OCI-LY3 (cell line): ENCODE results near the gene CELF2.

Experiments used
- H2AFZ ChIP-seq: fragments of 200-600, 300-600 bp; shearing (Covaris generic); 2 replicates; pipeline ENCODE4 v1.6.0; 2014; ENCODE audit warnings: antibody characterized with exemption, low read depth, low read length
- H3K27ac ChIP-seq: fragments of 200-600, 300-600 bp; sonication (generic); 2 replicates; pipeline ENCODE4 v1.5.1; 2014; ENCODE audit warnings: mild to moderate bottlenecking, low read length, moderate library complexity, mixed read lengths
- H3K27me3 ChIP-seq: fragments of 200-600, 300-600 bp; sonication (generic); 2 replicates; pipeline ENCODE4 v1.6.1; 2014; ENCODE audit warnings: low read depth, low read length, mixed read lengths
- H3K36me3 ChIP-seq: fragments of 200-600, 300-600 bp; sonication (generic); replicated peaks from 2 replicates; pipeline ENCODE3; 2014; ENCODE audit warnings: low read depth, low read length, mixed read lengths
- H3K4me1 ChIP-seq: fragments of 300-600, 200-600 bp; sonication (generic); 2 replicates; pipeline ENCODE4 v1.6.1; 2014; ENCODE audit warnings: low read length, mixed read lengths
- H3K4me2 ChIP-seq: fragments of 200-600, 300-600 bp; sonication (generic); 2 replicates; pipeline ENCODE4 v1.6.1; 2014; ENCODE audit warnings: low read length, mixed read lengths
- H3K4me3 ChIP-seq: fragments of 300-600, 200-600 bp; sonication (generic); 2 replicates; pipeline ENCODE4 v1.5.1; 2014; ENCODE audit warnings: antibody characterized with exemption, mild to moderate bottlenecking, low read length, moderate library complexity
- H3K79me2 ChIP-seq: fragments of 300-600, 200-600 bp; shearing (Covaris generic); 2 replicates; pipeline ENCODE4 v1.6.1; 2014; ENCODE audit warnings: mild to moderate bottlenecking, low read length, mixed read lengths
- H3K9ac ChIP-seq: fragments of 300-600, 200-600 bp; shearing (Covaris generic); 2 replicates; pipeline ENCODE4 v1.6.0; 2014; ENCODE audit warnings: mild to moderate bottlenecking, low read length, moderate library complexity
- H3K9me3 ChIP-seq: fragments of 200-600, 300-600 bp; shearing (Covaris generic); 2 replicates; pipeline ENCODE4 v1.6.1; 2014; ENCODE audit warnings: low read length, mixed read lengths; ENCODE audit not compliant: insufficient read depth
- H4K20me1 ChIP-seq: fragments of 200-600, 300-600 bp; sonication (generic); 2 replicates; pipeline ENCODE4 v1.6.1; 2016; ENCODE audit warnings: low read length, mixed read lengths; ENCODE audit not compliant: insufficient read depth
- CTCF ChIP-seq: fragments of 200-600, 300-600 bp; sonication (generic); IDR thresholded peaks from 2 replicates; pipeline ENCODE4 v1.5.1; 2014; ENCODE audit warnings: antibody characterized with exemption, low read length, low read depth
- EZH2phosphoT487 ChIP-seq: fragments of 200-600 bp; shearing (Covaris generic); IDR thresholded peaks from 2 replicates; pipeline ENCODE4 v1.6.1; 2018; ENCODE audit warnings: antibody characterized with exemption, mixed run types, low read depth

CELF2 gene

DNA sequence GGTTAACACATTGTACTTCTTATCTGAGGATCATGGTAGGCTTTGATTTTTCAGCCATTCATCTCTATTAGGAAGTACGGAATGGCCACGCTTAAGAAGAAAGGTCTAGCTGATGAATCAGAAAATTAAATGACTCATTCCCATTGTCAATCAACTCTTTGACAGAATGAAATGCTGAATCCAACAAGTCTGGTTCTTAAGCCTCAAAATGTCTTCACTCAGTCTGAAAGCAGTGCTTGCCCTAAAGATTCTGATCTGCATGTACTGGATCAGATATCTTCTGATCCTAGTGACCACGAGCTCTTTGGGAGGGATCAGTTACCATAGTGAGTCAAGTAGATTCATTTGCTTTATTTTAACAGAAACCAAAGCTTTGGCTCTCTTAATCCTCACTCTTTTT, 5.7 kb upstream of the CELF2 start:
- Histone ChIP-seq H4K20me1 (no peaks in the 10 kb centered on the region), H3K36me3 (no peaks in the 10 kb centered on the region), H3K4me2 (no peak overlapping the region), H3K9me3 (no peaks in the 10 kb centered on the region), H3K4me1 (no peaks in the 10 kb centered on the region), H3K27me3 (no peaks in the 10 kb centered on the region), H3K79me2 (no peaks in the 10 kb centered on the region), H3K9ac (no peak overlapping the region), H2AFZ (no peak overlapping the region), H3K4me3 (no peak overlapping the region), H3K27ac (no peak overlapping the region)
- TF ChIP-seq EZH2phosphoT487 (no peak), CTCF (no peak)

DNA sequence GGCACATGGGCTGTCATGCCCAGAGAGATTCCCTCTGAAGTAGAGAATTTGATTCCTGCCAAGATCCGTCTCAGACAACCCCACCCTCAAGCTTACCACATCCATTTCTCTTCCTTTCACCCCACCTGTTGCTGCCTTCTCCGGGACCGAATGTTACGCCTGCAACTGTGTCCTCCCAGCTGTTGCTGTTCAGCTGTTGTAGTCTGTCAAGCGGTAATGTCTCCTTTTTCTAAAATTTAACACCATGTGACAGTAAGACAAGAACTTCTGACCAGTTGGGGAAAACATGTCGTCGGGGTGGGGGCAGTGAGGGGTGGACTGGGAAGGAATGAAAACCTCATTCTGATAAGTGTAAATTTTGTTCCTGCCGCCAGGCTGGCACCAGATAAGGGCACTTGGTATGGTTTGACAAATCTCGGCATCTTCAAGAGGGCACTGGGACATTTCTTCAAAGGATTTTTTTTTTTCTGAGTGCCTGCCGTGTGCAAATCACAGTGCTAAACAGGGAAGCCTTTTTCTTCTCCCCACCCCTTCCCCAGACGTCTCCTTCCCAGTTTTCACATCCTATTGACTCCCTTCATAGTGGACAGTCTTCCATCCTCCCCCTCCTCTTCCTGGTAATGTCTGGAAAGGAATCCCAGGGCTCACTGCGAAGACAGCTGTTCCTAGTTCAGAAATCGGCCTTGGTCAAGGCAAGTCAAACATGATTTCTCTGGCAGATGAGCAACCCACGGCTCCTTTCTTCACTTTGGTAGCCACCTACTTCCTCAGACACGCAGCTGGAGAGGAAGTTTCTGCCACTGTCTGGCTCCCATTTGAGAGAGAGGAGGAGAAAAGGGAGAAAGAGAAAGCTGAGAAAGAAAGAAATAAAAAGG, 5.0 kb upstream of the CELF2 start:
- Histone ChIP-seq H3K4me2 (no peak overlapping the region), H3K36me3 (no peaks in the 10 kb centered on the region), H3K27ac (no peak overlapping the region), H3K4me1 (no peaks in the 10 kb centered on the region), H2AFZ (no peak overlapping the region), H3K4me3 (no peak overlapping the region), H4K20me1 (no peaks in the 10 kb centered on the region), H3K79me2 (no peaks in the 10 kb centered on the region), H3K9me3 (no peaks in the 10 kb centered on the region), H3K9ac (no peak overlapping the region), H3K27me3 (no peaks in the 10 kb centered on the region)
- no peak for TF ChIP-seq EZH2phosphoT487
- TF ChIP-seq CTCF: no peak

GRCh38 chr10:11013836-11014235, 3.8 kb upstream of the CELF2 start:
- Histone ChIP-seq H3K9me3 (no peaks in the 10 kb centered on the region), H3K9ac (no peak overlapping the region), H3K27ac (no peak overlapping the region), H3K4me2 (no peak overlapping the region), H3K36me3 (no peaks in the 10 kb centered on the region), H3K27me3 (no peaks in the 10 kb centered on the region), H2AFZ (no peak overlapping the region), H3K4me1 (no peaks in the 10 kb centered on the region), H4K20me1 (no peaks in the 10 kb centered on the region), H3K79me2 (no peaks in the 10 kb centered on the region), H3K4me3 (no peak overlapping the region)
- TF ChIP-seq CTCF: no peak
- no peak for TF ChIP-seq EZH2phosphoT487

- no peaks in the 10 kb centered on the region for H3K36me3 ChIP-seq
- no peaks in the 10 kb centered on the region for H3K9me3 ChIP-seq
- H3K9ac ChIP-seq: no peak overlapping the region
- H3K4me1 ChIP-seq: no peaks in the 10 kb centered on the region
- no peak overlapping the region for H2AFZ ChIP-seq
- no peaks in the 10 kb centered on the region for H4K20me1 ChIP-seq
- no peaks in the 10 kb centered on the region for H3K27me3 ChIP-seq
- no peak overlapping the region for H3K4me3 ChIP-seq
- no peaks in the 10 kb centered on the region for H3K79me2 ChIP-seq
- H3K27ac ChIP-seq: no peak overlapping the region
- TF ChIP-seq CTCF (no peak), EZH2phosphoT487 (no peak)
- no peak overlapping the region for H3K4me2 ChIP-seq
Measured at GRCh38 chr10:11014671-11015445, 2.8 kb upstream of the CELF2 start.
